Measurements from ENCODE around the gene STK39.

STK39 gene

DNA sequence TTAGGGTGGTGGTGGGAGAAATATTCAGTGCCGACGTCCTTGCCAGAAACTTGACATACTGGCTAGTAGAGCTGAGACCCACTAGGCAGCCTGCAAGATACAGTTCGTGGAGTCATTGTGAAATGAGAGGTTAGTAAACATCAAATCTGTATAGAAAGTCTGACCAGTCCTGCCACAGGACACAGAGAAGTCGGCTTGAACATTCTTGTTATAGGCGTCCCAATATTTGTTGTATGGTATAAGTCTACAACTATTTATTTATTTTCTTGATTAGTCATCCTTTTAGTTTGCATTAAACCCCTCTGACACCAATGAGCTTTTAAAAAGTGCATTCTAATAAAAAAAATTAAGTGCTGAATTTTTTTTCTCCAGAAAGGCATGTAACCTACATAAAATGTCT lies 265.4 kb downstream of the STK39 start:
- no peak for DNase-seq

DNA sequence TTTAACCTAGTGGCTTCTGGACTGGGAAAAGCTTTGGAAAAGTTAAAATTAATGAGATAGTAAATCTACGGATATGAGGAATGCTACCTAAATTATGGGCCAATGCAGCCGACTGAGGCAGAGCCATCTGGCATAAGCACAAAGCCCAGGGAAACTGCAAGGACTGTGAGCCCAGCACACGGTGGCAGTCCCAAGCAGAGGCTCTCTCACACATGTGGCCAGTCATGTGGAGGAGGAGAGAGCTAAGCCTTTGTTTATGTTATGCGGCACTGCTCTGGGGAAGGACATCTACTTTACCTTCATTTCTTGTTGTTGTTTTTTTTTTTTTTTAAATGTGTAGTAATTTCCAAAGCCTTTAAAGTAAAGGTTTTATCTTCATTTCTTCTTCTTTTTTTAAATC lies 267.0 kb downstream of the STK39 start:
- DNase-seq: no peak

DNA sequence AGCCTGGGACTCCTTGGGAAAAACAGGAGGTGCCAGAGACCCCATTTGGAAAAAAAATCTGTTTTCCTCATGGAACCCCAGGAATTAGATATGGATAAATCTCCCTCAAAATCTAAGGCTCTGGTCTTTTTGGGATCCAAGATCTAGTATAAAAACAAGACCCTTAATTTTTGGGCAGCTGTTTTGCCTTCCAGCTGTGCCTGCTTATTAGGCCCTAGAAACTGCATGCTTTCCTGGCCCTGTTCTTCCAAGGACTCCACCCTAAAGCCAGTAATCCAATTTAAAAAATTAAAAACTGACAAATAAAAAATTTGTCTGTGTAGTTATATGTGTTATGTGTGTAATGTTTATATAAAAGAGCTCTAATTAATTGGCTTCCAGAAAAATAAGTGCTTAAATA lies 274.6 kb downstream of the STK39 start:
- DNase-seq: no peak

DNA sequence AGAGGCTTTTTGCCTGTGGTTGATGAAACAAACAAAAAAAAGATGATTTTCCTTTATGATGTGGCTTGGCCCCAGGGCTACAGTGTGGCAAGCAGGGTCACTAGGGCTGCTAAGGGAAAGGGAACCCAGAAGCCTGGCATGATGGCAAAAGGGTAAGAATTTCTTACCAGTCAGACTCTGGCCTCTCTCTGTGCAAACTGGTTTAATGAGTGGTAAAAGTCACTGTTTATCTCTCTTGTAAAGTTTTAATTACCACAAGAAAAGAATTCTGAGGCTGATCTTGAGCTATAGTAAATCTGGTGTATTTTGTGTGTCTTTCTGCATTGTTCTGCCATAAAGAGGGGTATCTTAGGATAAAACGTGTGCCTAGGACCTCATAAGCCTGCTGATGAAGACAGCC lies 275.4 kb downstream of the STK39 start:
- DNase-seq: no peak

GRCh38 chr2:167966937-167967913 lies 280.2 kb downstream of the STK39 start:
- DNase-seq: no peak

GRCh38 chr2:167965907-167966761 lies 281.3 kb downstream of the STK39 start:
- no peak for DNase-seq

- DNase-seq: no peak
These were observed 282.6 kb downstream of the STK39 start for GRCh38 chr2:167964650-167965413.

DNA sequence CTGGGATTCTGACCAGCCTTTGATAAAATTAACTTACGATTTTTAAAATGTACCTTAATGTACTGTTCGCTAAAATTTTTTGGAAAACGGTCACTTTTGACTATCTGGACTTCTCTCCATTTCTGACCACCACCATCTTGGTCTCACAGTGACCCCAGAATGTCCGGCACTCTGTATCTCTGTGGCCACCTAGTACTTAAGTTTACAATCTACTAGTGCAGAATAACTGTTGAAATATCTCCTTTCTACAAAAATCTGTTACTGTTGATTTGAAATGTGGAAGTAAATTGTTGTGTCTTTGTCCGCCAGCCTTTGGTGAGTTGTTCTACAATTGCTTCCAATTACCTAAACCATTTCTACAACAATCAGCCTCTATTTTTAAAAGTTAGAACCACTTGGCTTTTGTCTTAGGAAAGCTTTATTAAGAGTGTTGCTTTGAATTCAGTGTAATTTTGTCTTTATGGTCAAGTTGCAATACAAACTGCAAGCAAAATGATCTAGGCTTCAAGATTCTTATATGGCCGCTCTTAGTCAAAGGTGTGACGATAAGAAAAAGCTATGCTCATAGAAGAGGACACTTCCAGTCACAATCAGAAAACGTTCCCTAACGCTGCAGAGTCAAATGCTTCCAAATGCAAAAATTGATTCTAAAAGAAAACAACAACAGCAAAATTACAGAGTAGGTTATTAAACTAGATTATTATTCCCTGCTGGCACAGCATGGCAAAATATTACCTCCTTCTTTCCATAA lies 283.3 kb downstream of the STK39 start:
- DNase-seq: no peak

DNA sequence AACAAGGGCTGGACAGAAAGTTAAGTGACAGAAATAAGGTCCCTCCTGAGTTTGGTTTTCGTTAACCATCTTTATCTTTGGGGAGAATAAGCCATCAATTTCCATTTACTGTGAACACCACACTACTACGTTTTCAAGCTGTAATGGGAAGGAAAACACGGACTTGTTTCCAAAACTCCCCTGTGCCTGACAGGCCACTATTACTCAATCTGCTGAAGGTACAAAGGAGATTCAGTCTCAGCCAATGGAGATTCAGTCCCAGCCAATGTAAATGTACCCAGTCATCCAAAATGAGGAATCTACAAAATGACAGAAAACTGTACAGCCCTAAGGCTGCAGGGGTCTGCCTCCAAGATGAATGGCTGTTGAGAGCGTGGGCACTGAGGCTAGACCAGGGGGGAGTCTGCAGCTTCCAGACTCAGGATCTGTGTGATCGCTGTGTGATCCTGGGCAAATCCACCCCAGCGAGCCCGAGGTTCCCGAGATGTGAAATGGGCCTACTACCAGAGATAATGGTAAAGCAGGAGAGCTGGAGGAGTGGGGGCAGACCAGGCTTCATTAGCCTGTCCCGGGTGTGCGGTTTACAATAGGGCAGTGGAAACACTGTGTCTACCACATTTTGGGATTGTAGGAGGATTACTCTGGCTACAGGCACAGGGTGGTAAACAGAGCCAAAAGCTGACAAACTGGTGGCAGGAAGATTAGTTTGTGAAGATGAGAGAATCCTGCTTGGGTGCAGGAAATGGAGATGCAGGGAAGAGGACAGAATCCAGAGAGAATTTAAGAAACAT lies 284.8 kb downstream of the STK39 start:
- no peak for DNase-seq

DNA sequence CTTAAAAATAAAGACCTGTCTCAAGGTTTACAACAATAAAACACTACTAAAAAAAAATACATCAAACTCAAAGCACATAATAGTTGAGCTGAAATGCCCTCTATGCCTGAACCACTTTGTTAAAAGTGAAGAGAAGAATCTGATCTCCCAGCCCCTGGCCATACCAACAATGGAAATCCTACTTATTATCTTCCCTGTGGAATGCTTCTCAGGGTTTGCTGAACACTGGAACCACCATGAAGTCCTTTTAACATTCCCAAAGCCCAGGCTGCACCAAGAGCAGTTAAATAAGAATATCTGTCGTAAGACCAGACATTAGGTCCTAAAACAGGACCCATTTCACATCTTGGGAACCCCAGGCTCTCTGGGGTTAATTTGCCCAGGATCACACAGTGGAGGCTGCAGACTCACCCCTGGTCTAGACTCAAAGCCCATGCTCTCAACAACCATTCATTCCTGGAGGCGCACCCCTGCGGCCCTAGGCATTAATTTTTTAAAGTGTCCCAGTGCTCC lies 285.8 kb downstream of the STK39 start:
- no peak for DNase-seq

GRCh38 chr2:167960089-167960747 lies 287.2 kb downstream of the STK39 start:
- no peak for DNase-seq

DNA sequence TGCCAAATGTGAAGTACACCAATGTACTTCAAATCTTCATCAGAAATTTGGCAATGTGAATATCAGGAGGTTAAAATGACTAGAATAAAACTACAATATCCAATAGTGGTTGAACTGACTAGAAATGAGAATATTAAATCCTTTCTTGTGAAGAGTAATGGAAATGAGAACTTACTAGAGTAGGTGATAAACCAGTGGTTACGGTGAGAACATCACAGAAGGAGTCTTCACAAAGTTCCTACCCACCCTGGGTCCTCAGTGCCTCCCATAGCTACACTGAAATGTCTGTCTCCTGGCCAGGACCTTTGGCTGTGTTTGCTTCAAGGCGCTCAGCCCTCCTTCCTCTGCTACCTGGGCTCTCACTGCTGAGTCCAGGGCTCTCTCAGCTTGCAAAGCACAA lies 289.7 kb downstream of the STK39 start:
- no peak for DNase-seq

- DNase-seq: no peak
These were observed 292.0 kb downstream of the STK39 start for GRCh38 chr2:167955264-167955906.

DNA sequence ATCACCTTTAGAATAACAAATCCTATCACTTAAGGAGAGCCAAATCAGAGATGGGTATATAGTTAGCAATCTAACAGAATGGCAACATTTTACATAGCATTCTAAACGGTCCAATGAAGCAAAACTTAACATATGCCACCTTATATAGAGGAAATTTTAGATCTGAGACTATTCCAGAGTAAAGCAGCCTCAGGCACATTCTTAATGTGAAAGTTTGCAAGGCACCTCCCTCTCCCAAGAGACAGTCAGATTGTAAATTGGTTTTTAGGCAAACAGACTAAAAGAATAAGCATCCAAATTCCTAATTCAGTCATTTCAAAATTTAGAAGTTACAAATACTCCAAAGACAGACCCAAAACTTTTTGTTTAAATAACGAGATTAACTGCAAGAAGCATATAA lies 292.9 kb downstream of the STK39 start:
- DNase-seq: no peak

GRCh38 chr2:167953776-167954175 lies 293.6 kb downstream of the STK39 start:
- no peak for DNase-seq

GRCh38 chr2:167950571-167950970 lies 296.8 kb downstream of the STK39 start:
- no peak for DNase-seq

GRCh38 chr2:167946441-167946841 lies 301.0 kb downstream of the STK39 start:
- no peak for DNase-seq

DNA sequence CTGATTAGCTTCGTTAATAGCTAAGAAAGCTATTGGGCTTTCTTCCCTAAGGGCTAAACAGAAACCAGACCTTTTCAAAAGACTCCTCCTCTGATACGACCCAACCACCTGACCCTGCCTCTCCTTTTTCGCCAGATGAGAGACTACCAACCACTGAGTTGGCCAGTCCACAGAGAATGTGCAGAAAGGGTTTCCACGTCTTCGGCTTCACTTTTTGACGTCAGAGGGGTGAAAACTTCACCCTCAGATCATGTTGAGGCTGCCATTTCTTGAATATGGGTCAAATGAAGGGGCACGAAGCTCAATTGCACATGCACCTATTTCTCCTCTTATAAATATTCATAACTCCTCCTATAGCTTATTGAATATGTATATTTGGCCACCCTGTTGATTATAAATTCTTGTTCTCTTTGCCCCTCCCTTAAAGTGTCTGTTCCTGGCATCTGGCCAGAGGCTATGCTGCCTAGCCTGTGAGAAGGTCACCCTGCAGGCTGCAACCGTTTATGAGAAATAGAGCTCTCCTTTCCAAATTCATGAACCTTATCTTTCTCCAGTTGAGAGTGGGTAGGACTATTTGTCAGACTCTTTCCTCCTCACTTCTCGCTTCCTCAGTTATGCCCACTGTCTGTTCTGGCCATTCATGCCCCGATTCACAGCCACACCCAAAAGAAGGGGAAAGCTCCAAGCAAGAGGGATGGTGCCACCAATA lies 301.6 kb downstream of the STK39 start:
- no peak for DNase-seq

Data from activated CD4-positive, alpha-beta T cell treated with anti-CD3 and anti-CD28 coated beads for 4 hours (primary cell).